Mucosa of descending colon (tissue), 3 donors: ENCODE results near the gene SBF2. TPM values are rescaled to one million over a fixed set of nuclear protein-coding genes. Genes with fewer than 3 reads are reported as not detected.

ENCODE experiments used
- ATAC-seq: fragments of 200-7000 bp; cut with Tn5 transposase; one replicate; pipeline ENCODE4 v1.9.1; 2020; ENCODE audit warnings: mild to moderate bottlenecking, moderate library complexity
- DNase-seq, 3 donors: peaks; one replicate each; pipeline ENCODE4 v3.0.0-alpha.2; 2020
- H3K36me3 ChIP-seq: fragments of 200-600 bp; one replicate; pipeline ENCODE4 v1.8.0; 2021; ENCODE audit warnings: low read depth, mild to moderate bottlenecking
- H3K4me1 ChIP-seq: fragments of 200-600 bp; one replicate; pipeline ENCODE4 v1.8.0; 2021; ENCODE audit warnings: low read depth, mild to moderate bottlenecking
- H3K4me3 ChIP-seq: fragments of 200-600 bp; one replicate; pipeline ENCODE4 v1.8.0; 2021; ENCODE audit warnings: mild to moderate bottlenecking
- H3K9me3 ChIP-seq: fragments of 200-600 bp; one replicate; pipeline ENCODE4 v1.8.0; 2021; ENCODE audit warnings: mild to moderate bottlenecking
- CTCF ChIP-seq: fragments of 200-600 bp; IDR thresholded peaks from one replicate; pipeline ENCODE4 v1.8.0; 2022; ENCODE audit warnings: antibody characterized with exemption, mild to moderate bottlenecking
- intact Hi-C, 2 donors: fragments of 100-400 bp; cut with DNase I in 1 of 2; cut with micrococcal nuclease in 1 of 2; formaldehyde crosslinking; loops; one replicate each; pipeline versions ENCODE4 v1.11.0 to v1.11.1; 2022; cut with DNase I, micrococcal nuclease
- total RNA-seq, 3 donors: library from RNA; stranded (reverse); fragmentation: NEBNext Ultra II Directional in 2 of 3; extraction: Animal tissue kit (Norgen Biotek cat#: 25700) in 2 of 3; gene quantifications; one replicate each; pipeline versions ENCODE4 v1.2.1 to v1.2.4, GENCODE V29; 2021 to 2023
- donor health status: DM: no; HTN: no; CAD: no; lungs with moderate emphysema.
- donor health status: DM: no; HTN: no; CAD: no.
- donor health status: DM: no; HTN: yes; CAD: no.

SBF2 gene
- total RNA-seq, 3 donors from 2014 or later, result 35.2 to 60.3 (median 48.2) TPM

GRCh38 chr11:9982796-9983579 is 311.0 kb downstream of the SBF2 start:
- no peak for TF ChIP-seq CTCF
- no peaks in the 10 kb centered on the region for H3K36me3 ChIP-seq
- DNase-seq (peak in 1 of 3 donors; percentile 37), ATAC-seq (peak; percentile 40)
- no peaks in the 10 kb centered on the region for H3K9me3 ChIP-seq
- no peak overlapping the region for H3K4me3 ChIP-seq
- intact Hi-C loops, result no loop called here
- no peaks in the 10 kb centered on the region for H3K4me1 ChIP-seq

GRCh38 chr11:9982127-9982795 is 311.8 kb downstream of the SBF2 start:
- no peaks in the 10 kb centered on the region for H3K36me3 ChIP-seq
- no peaks in the 10 kb centered on the region for H3K4me1 ChIP-seq
- intact Hi-C loops, result no loop called here
- ATAC-seq, result no peak
- TF ChIP-seq CTCF, result no peak
- H3K4me3 ChIP-seq, result no peak overlapping the region
- DNase-seq, result no peak
- H3K9me3 ChIP-seq, result no peaks in the 10 kb centered on the region

GRCh38 chr11:9980931-9981330 is 313.1 kb downstream of the SBF2 start:
- Histone ChIP-seq H3K4me3 (no peak overlapping the region), H3K36me3 (no peaks in the 10 kb centered on the region), H3K4me1 (no peaks in the 10 kb centered on the region), H3K9me3 (no peaks in the 10 kb centered on the region)
- no peak for DNase-seq
- TF ChIP-seq CTCF, result no peak
- intact Hi-C loops, result no loop called here
- no peak for ATAC-seq

- ATAC-seq (no peak), DNase-seq (no peak)
- no peaks in the 10 kb centered on the region for H3K4me1 ChIP-seq
- H3K36me3 ChIP-seq, result no peaks in the 10 kb centered on the region
- no peaks in the 10 kb centered on the region for H3K9me3 ChIP-seq
- TF ChIP-seq CTCF, result no peak
- no peak overlapping the region for H3K4me3 ChIP-seq
- intact Hi-C loops, result loop anchor here (10.0 kb wide), 2 partner anchors 113 to 223 kb away; no protein-coding TSS in a partner anchor
Observed at GRCh38 chr11:9977554-9977953, 316.5 kb downstream of the SBF2 start.

GRCh38 chr11:9974375-9974774 is 319.6 kb downstream of the SBF2 start:
- Histone ChIP-seq H3K4me3 (no peak overlapping the region), H3K36me3 (no peaks in the 10 kb centered on the region), H3K4me1 (no peaks in the 10 kb centered on the region), H3K9me3 (no peaks in the 10 kb centered on the region)
- ATAC-seq, result no peak
- intact Hi-C loops, result loop anchor here (10.0 kb wide), 2 partner anchors 110 to 220 kb away; no protein-coding TSS in a partner anchor
- TF ChIP-seq CTCF, result no peak
- DNase-seq, result no peak
